GM12878 (cell line): ENCODE data around the gene SLC26A8. TPM values are rescaled to one million over a fixed set of nuclear protein-coding genes. Genes with fewer than 3 reads are reported as not detected.

ENCODE experiments used
- BCLAF1 ChIP-seq: fragments of 450-650 bp; IDR thresholded peaks from 2 replicates; pipeline ENCODE4 v1.6.1; 2017; ENCODE audit warnings: antibody characterized with exemption, mild to moderate bottlenecking, moderate library complexity
- CREB1 ChIP-seq: IDR thresholded peaks from 2 replicates; pipeline ENCODE4 v1.6.1; 2012; ENCODE audit warnings: low read depth, mild to moderate bottlenecking, inconsistent platforms
- EP300 ChIP-seq, 2 experiments: fragments of 150-350 bp in 1 of 2; IDR thresholded peaks; 2 replicates each; pipeline ENCODE4 v1.6.1; 2011 to 2012; ENCODE audit warnings: low read depth in 2 of 2, low read length in 2 of 2, borderline replicate concordance in 1 of 2, improper control_type of control experiment in 1 of 2, inconsistent platforms in 1 of 2; ENCODE audit not compliant: control insufficient read depth in 1 of 2
- HCFC1 ChIP-seq: fragments of 150-350 bp; IDR thresholded peaks from 2 replicates; pipeline ENCODE4 v1.6.1; 2014; ENCODE audit warnings: low read length
- HSF1 ChIP-seq: fragments of 150-350 bp; IDR thresholded peaks from 2 replicates; pipeline ENCODE4 v1.6.1; 2014; ENCODE audit warnings: mild to moderate bottlenecking, low read depth, low read length
- IKZF2 ChIP-seq, 2 experiments: fragments of 450-650 bp; IDR thresholded peaks; 2 replicates each; pipeline ENCODE4 v1.6.1; 2017; ENCODE audit warnings: mild to moderate bottlenecking in 2 of 2, moderate library complexity in 2 of 2
- IRF5 ChIP-seq: fragments of 450-650 bp; IDR thresholded peaks from 2 replicates; pipeline ENCODE4 v1.6.1; 2017; ENCODE audit warnings: borderline replicate concordance
- NR2C2 ChIP-seq: IDR thresholded peaks from 2 replicates; pipeline ENCODE4 v1.6.1; 2011; ENCODE audit warnings: borderline replicate concordance, low read depth; ENCODE audit not compliant: control insufficient read depth, insufficient read length
- NR2F1 ChIP-seq: fragments of 450-650 bp; conservative IDR thresholded peaks from 2 replicates; pipeline ENCODE4 v1.6.1; 2017; ENCODE audit warnings: mild to moderate bottlenecking
- RELB ChIP-seq: fragments of 450-650 bp; IDR thresholded peaks from 2 replicates; pipeline ENCODE4 v1.6.1; 2017; ENCODE audit warnings: low read depth, mild to moderate bottlenecking, moderate library complexity
- USF2 ChIP-seq: IDR thresholded peaks from 2 replicates; pipeline ENCODE4 v1.6.1; 2011; ENCODE audit warnings: low read depth, low read length, improper control_type of control experiment, borderline replicate concordance
- WRNIP1 ChIP-seq: IDR thresholded peaks from 2 replicates; pipeline ENCODE4 v1.6.1; 2011; ENCODE audit warnings: low read depth, low read length, improper control_type of control experiment, borderline replicate concordance
- ZBTB40 ChIP-seq: fragments of 450-650 bp; IDR thresholded peaks from 2 replicates; pipeline ENCODE4 v1.6.1; 2016; ENCODE audit warnings: mild to moderate bottlenecking, moderate library complexity, borderline replicate concordance
- ZNF207 ChIP-seq: fragments of 450-650 bp; IDR thresholded peaks from 2 replicates; pipeline ENCODE4 v1.6.1; 2014; ENCODE audit warnings: antibody characterized with exemption, mild to moderate bottlenecking, borderline replicate concordance
- polyA plus RNA-seq, 11 experiments: library from polyadenylated mRNA; depleted of rRNA in 4 of 11; unstranded in 6 of 11; stranded (reverse) in 5 of 11; fragments of >200 nt; fragmentation: Nextera tagmentation in 4 of 11; fragmentation: Illumina TruSeq in 1 of 11; extraction: Ambion mirVana in 4 of 11; extraction: Trizol in 1 of 11; gene quantifications; 1 replicate in 1 of 11; 2 replicates in 10 of 11; pipeline versions ENCODE4 v1.2.1 to v1.2.3, GENCODE V29; 2011 to 2016; ENCODE audit warnings: inconsistent platforms in 2 of 11, missing spikeins in 2 of 11, low read depth in 1 of 11
- total RNA-seq, 4 experiments: library from RNA; depleted of rRNA in 3 of 4; stranded (reverse); fragments of >200 nt in 3 of 4; fragmentation: Illumina TruSeq in 1 of 4; extraction: Trizol in 1 of 4; gene quantifications; 2 replicates each; pipeline versions ENCODE4 v1.2.1 to v1.2.3, GENCODE V29; 2013 to 2021

The SLC26A8 gene
- total and polyA plus RNA-seq, 10 of the 15 experiments (the other 5 are each of a cell fraction or from before 2014, with no cell fraction given), result 0.09 to 0.95 (median 0.27) TPM; not detected in 2

- TF ChIP-seq IRF5 (no peak), IKZF2 (IDR thresholded peaks at IDR 0.05) (no peak; a peak in 1 of 4 replicates), HSF1 (no peak), NR2F1 (no peak; the same call in 1 of the 2 replicates), USF2 (no peak), ZNF207 (no peak), NR2C2 (no peak), ZBTB40 (no peak; the same call in 1 of the 2 replicates), HCFC1 (no peak), EP300 (IDR thresholded peaks at IDR 0.05; ENCODE audit: borderline replicate concordance in 1 of 2, control insufficient read depth in 1 of 2, low read depth in 2 of 2, low read length in 2 of 2) (no peak), RELB (0 out of 2 replicates have a peak, but pooled peaks have one; percentile 40), BCLAF1 (peak; percentile 73; the same call in 1 of the 2 replicates), WRNIP1 (no peak), CREB1 (no peak)
These were observed 103.4 kb downstream of the SLC26A8 start, which contains the start of gene SRPK1 (continued) for GRCh38 chr6:35920793-35921732.
